Mucosa of descending colon (tissue), 3 donors: ENCODE data around the gene PPP6R2. TPM values are rescaled to one million over a fixed set of nuclear protein-coding genes. Genes with fewer than 3 reads are reported as not detected.

ENCODE experiments used
- ATAC-seq: fragments of 200-7000 bp; cut with Tn5 transposase; one replicate; pipeline ENCODE4 v1.9.1; 2020; ENCODE audit warnings: mild to moderate bottlenecking, moderate library complexity
- DNase-seq, 3 donors: peaks; one replicate each; pipeline ENCODE4 v3.0.0-alpha.2; 2020
- H3K36me3 ChIP-seq: fragments of 200-600 bp; one replicate; pipeline ENCODE4 v1.8.0; 2021; ENCODE audit warnings: low read depth, mild to moderate bottlenecking
- H3K4me1 ChIP-seq: fragments of 200-600 bp; one replicate; pipeline ENCODE4 v1.8.0; 2021; ENCODE audit warnings: low read depth, mild to moderate bottlenecking
- H3K4me3 ChIP-seq: fragments of 200-600 bp; one replicate; pipeline ENCODE4 v1.8.0; 2021; ENCODE audit warnings: mild to moderate bottlenecking
- H3K9me3 ChIP-seq: fragments of 200-600 bp; one replicate; pipeline ENCODE4 v1.8.0; 2021; ENCODE audit warnings: mild to moderate bottlenecking
- CTCF ChIP-seq: fragments of 200-600 bp; IDR thresholded peaks from one replicate; pipeline ENCODE4 v1.8.0; 2022; ENCODE audit warnings: antibody characterized with exemption, mild to moderate bottlenecking
- intact Hi-C, 2 donors: fragments of 100-400 bp; cut with DNase I in 1 of 2; cut with micrococcal nuclease in 1 of 2; formaldehyde crosslinking; loops; one replicate each; pipeline versions ENCODE4 v1.11.0 to v1.11.1; 2022; cut with DNase I, micrococcal nuclease
- total RNA-seq, 3 donors: library from RNA; stranded (reverse); fragmentation: NEBNext Ultra II Directional in 2 of 3; extraction: Animal tissue kit (Norgen Biotek cat#: 25700) in 2 of 3; gene quantifications; one replicate each; pipeline versions ENCODE4 v1.2.1 to v1.2.4, GENCODE V29; 2021 to 2023
- donor health status: DM: no; HTN: no; CAD: no; lungs with moderate emphysema.
- donor health status: DM: no; HTN: no; CAD: no.
- donor health status: DM: no; HTN: yes; CAD: no.

PPP6R2 gene
- total RNA-seq, 3 donors from 2014 or later, result 54.3 to 61.7 (median 58.8) TPM

GRCh38 chr22:50399751-50400331, 56.7 kb downstream of the PPP6R2 start:
- TF ChIP-seq CTCF, result no peak
- peaks cover 17% of the 10 kb centered on the region for H3K4me1 ChIP-seq
- ATAC-seq (peak; percentile 70), DNase-seq (peak in 2 of 3 donors; percentile 59 to 61)
- H3K36me3 ChIP-seq, result no peaks in the 10 kb centered on the region
- no peaks in the 10 kb centered on the region for H3K9me3 ChIP-seq
- intact Hi-C loops, result no loop called here
- H3K4me3 ChIP-seq, result no peak overlapping the region

GRCh38 chr22:50400406-50400805, 57.3 kb downstream of the PPP6R2 start:
- intact Hi-C loops, result no loop called here
- H3K9me3 ChIP-seq, result no peaks in the 10 kb centered on the region
- peaks cover 17% of the 10 kb centered on the region for H3K4me1 ChIP-seq
- ATAC-seq, result no peak
- H3K4me3 ChIP-seq, result no peak overlapping the region
- DNase-seq, result no peak
- TF ChIP-seq CTCF, result no peak
- no peaks in the 10 kb centered on the region for H3K36me3 ChIP-seq

- Histone ChIP-seq H3K36me3 (no peaks in the 10 kb centered on the region), H3K9me3 (no peaks in the 10 kb centered on the region), H3K4me3 (no peak overlapping the region), H3K4me1 (peaks cover 17% of the 10 kb centered on the region)
- no peak for ATAC-seq
- intact Hi-C loops, result no loop called here
- DNase-seq, result no peak
- TF ChIP-seq CTCF, result no peak
These were observed 57.8 kb downstream of the PPP6R2 start for GRCh38 chr22:50400931-50401330.

GRCh38 chr22:50401907-50402306, 58.8 kb downstream of the PPP6R2 start:
- intact Hi-C loops, result no loop called here
- no peak overlapping the region for H3K4me3 ChIP-seq
- H3K9me3 ChIP-seq, result no peaks in the 10 kb centered on the region
- peaks cover 8% of the 10 kb centered on the region for H3K4me1 ChIP-seq
- DNase-seq (no peak), ATAC-seq (no peak)
- H3K36me3 ChIP-seq, result peaks cover 3% of the 10 kb centered on the region
- no peak for TF ChIP-seq CTCF

GRCh38 chr22:50403701-50404101, 60.6 kb downstream of the PPP6R2 start:
- intact Hi-C loops, result no loop called here
- DNase-seq, result peak in 2 of 3 donors; percentile 41 to 53
- H3K4me1 ChIP-seq, result peaks cover 6% of the 10 kb centered on the region
- peak; percentile 23 for ATAC-seq
- TF ChIP-seq CTCF, result no peak
- H3K9me3 ChIP-seq, result no peaks in the 10 kb centered on the region
- no peak overlapping the region for H3K4me3 ChIP-seq
- peaks cover 3% of the 10 kb centered on the region for H3K36me3 ChIP-seq
